HEK293 (cell line): ENCODE data around the gene ARHGAP8.

ENCODE experiments used
- CTCF ChIA-PET: fragments of 350-600 bp; formaldehyde crosslinking; extraction: SDS; loops from one replicate; lab custom pipeline; 2021; ENCODE audit warnings: antibody characterized with exemption; lab: Yijun Ruan, JAX
- POLR2A ChIA-PET: fragments of 300-600 bp; formaldehyde crosslinking; extraction: SDS; loops from one replicate; lab custom pipeline; 2020; ENCODE audit warnings: antibody characterized with exemption, inconsistent platforms; lab: Yijun Ruan, JAX
- H3K27ac ChIP-seq: fragments of 200-500 bp; sonication (Bioruptor generic); 2 replicates; pipeline ENCODE4 v1.5.1; 2014; ENCODE audit warnings: low read depth, low read length, control low read depth, inconsistent platforms; ENCODE audit errors: extremely low read depth
- H3K36me3 ChIP-seq, 2 experiments: fragments of 200-500 bp in 1 of 2; sonication (Bioruptor generic) in 1 of 2; 1 replicate in 1 of 2; 2 replicates in 1 of 2; pipeline ENCODE4 v1.5.1; 2014 to 2017; ENCODE audit warnings: inconsistent platforms in 2 of 2, low read length in 2 of 2; ENCODE audit not compliant: control insufficient read depth in 2 of 2, insufficient read depth in 1 of 2
- H3K4me1 ChIP-seq: fragments of 200-500 bp; sonication (Bioruptor generic); 2 replicates; pipeline ENCODE4 v1.5.1; 2014; ENCODE audit warnings: mild to moderate bottlenecking, low read length, inconsistent platforms; ENCODE audit not compliant: control insufficient read depth, insufficient read depth
- H3K4me3 ChIP-seq: 2 replicates; pipeline ENCODE4 v1.5.1; 2011; ENCODE audit warnings: low read depth, mild to moderate bottlenecking, control low read depth, low read length, moderate library complexity
- H3K9me3 ChIP-seq: fragments of 200-500 bp; sonication (Bioruptor generic); 2 replicates; pipeline ENCODE4 v1.5.1; 2014; ENCODE audit warnings: low read depth, low read length, inconsistent platforms; ENCODE audit not compliant: control insufficient read depth, insufficient read depth
- AEBP2 ChIP-seq: fragments of 450-650 bp; formaldehyde crosslinking; IDR thresholded peaks from 2 replicates; pipeline ENCODE4 v1.5.1; 2016; ENCODE audit warnings: missing biosample characterization, missing genetic modification characterization, borderline replicate concordance
- EGR2 ChIP-seq: fragments of 450-650 bp; formaldehyde crosslinking; IDR thresholded peaks from 2 replicates; pipeline ENCODE4 v1.5.1; 2016; ENCODE audit warnings: low read depth, missing biosample characterization, missing genetic modification characterization
- HOXC10 ChIP-seq: sonication (generic); formaldehyde crosslinking; IDR thresholded peaks from 2 replicates; pipeline ENCODE4 v1.8.1; 2023; ENCODE audit warnings: mild to moderate bottlenecking, missing genetic modification reagents
- INSM2 ChIP-seq: fragments of 450-650 bp; formaldehyde crosslinking; IDR thresholded peaks from 2 replicates; pipeline ENCODE4 v1.5.1; 2016; ENCODE audit warnings: missing biosample characterization, missing genetic modification characterization
- KLF1 ChIP-seq: fragments of 450-650 bp; formaldehyde crosslinking; IDR thresholded peaks from 2 replicates; pipeline ENCODE4 v1.5.1; 2016; ENCODE audit warnings: missing biosample characterization, missing genetic modification characterization
- KLF10 ChIP-seq: fragments of 450-650 bp; IDR thresholded peaks from 2 replicates; pipeline ENCODE4 v1.5.1; 2018; ENCODE audit warnings: missing biosample characterization, mild to moderate bottlenecking, missing genetic modification characterization
- KLF17 ChIP-seq: fragments of 450-650 bp; formaldehyde crosslinking; IDR thresholded peaks from 2 replicates; pipeline ENCODE4 v1.5.1; 2016; ENCODE audit warnings: missing biosample characterization, missing genetic modification characterization
- MYNN ChIP-seq: fragments of 450-650 bp; formaldehyde crosslinking; IDR thresholded peaks from 2 replicates; pipeline ENCODE4 v1.5.1; 2016; ENCODE audit warnings: missing biosample characterization, missing genetic modification characterization, borderline replicate concordance
- SCRT1 ChIP-seq: fragments of 450-650 bp; formaldehyde crosslinking; IDR thresholded peaks from 2 replicates; pipeline ENCODE4 v1.5.1; 2016; ENCODE audit warnings: missing biosample characterization, missing genetic modification characterization, borderline replicate concordance
- WT1 ChIP-seq: fragments of 450-650 bp; formaldehyde crosslinking; IDR thresholded peaks from 2 replicates; pipeline ENCODE4 v1.5.1; 2016; ENCODE audit warnings: missing biosample characterization, missing genetic modification characterization
- YY2 ChIP-seq: fragments of 450-650 bp; formaldehyde crosslinking; IDR thresholded peaks from 2 replicates; pipeline ENCODE4 v1.5.1; 2016; ENCODE audit warnings: missing biosample characterization, missing genetic modification characterization
- ZBTB11 ChIP-seq: fragments of 450-650 bp; formaldehyde crosslinking; conservative IDR thresholded peaks from 2 replicates; pipeline ENCODE4 v1.5.1; 2016; ENCODE audit warnings: low read depth, missing biosample characterization, missing genetic modification characterization
- ZBTB21 ChIP-seq: fragments of 450-650 bp; formaldehyde crosslinking; IDR thresholded peaks from 2 replicates; pipeline ENCODE4 v1.5.1; 2017; ENCODE audit warnings: missing biosample characterization, missing genetic modification characterization
- ZFHX2 ChIP-seq: fragments of 450-650 bp; formaldehyde crosslinking; conservative IDR thresholded peaks from 2 replicates; pipeline ENCODE4 v1.5.1; 2016; ENCODE audit warnings: missing biosample characterization, missing genetic modification characterization
- ZNF10 ChIP-seq: fragments of 450-650 bp; formaldehyde crosslinking; IDR thresholded peaks from 2 replicates; pipeline ENCODE4 v1.5.1; 2017; ENCODE audit warnings: missing biosample characterization, missing genetic modification characterization
- ZNF157 ChIP-seq: fragments of 450-650 bp; formaldehyde crosslinking; IDR thresholded peaks from 2 replicates; pipeline ENCODE4 v1.5.1; 2016; ENCODE audit warnings: missing biosample characterization, missing genetic modification characterization
- ZNF174 ChIP-seq: fragments of 450-650 bp; formaldehyde crosslinking; IDR thresholded peaks from 2 replicates; pipeline ENCODE4 v1.5.0; 2017; ENCODE audit warnings: missing biosample characterization, mild to moderate bottlenecking, missing genetic modification characterization
- ZNF211 ChIP-seq: fragments of 450-650 bp; formaldehyde crosslinking; IDR thresholded peaks from 2 replicates; pipeline ENCODE4 v1.5.1; 2016; ENCODE audit warnings: low read depth, missing biosample characterization, missing genetic modification characterization
- ZNF280C ChIP-seq: fragments of 450-650 bp; formaldehyde crosslinking; IDR thresholded peaks from 2 replicates; pipeline ENCODE4 v1.5.1; 2016; ENCODE audit warnings: missing biosample characterization, missing genetic modification characterization
- ZNF510 ChIP-seq: fragments of 450-650 bp; formaldehyde crosslinking; IDR thresholded peaks from 2 replicates; pipeline ENCODE4 v1.5.1; 2018; ENCODE audit warnings: mild to moderate bottlenecking, missing genetic modification characterization, missing biosample characterization; ENCODE audit not compliant: insufficient replicate concordance
- ZNF747 ChIP-seq: fragments of 450-650 bp; formaldehyde crosslinking; IDR thresholded peaks from 2 replicates; pipeline ENCODE4 v1.5.1; 2016; ENCODE audit warnings: missing biosample characterization, missing genetic modification characterization
- ZNF768 ChIP-seq: fragments of 450-650 bp; formaldehyde crosslinking; IDR thresholded peaks from 2 replicates; pipeline ENCODE4 v1.5.1; 2018; ENCODE audit warnings: missing biosample characterization, mild to moderate bottlenecking, missing genetic modification characterization
- ZNF777 ChIP-seq: fragments of 450-650 bp; formaldehyde crosslinking; IDR thresholded peaks from 2 replicates; pipeline ENCODE4 v1.5.1; 2017; ENCODE audit warnings: missing biosample characterization, missing genetic modification characterization, borderline replicate concordance
- ZNF791 ChIP-seq: fragments of 450-650 bp; formaldehyde crosslinking; IDR thresholded peaks from 2 replicates; pipeline ENCODE4 v1.5.1; 2016; ENCODE audit warnings: missing biosample characterization, missing genetic modification characterization
- ZSCAN16 ChIP-seq: fragments of 450-650 bp; formaldehyde crosslinking; IDR thresholded peaks from 2 replicates; pipeline ENCODE4 v1.5.1; 2016; ENCODE audit warnings: missing biosample characterization, missing genetic modification characterization

ARHGAP8 gene

GRCh38 chr22:44710474-44711240 is 41.7 kb upstream of the ARHGAP8 start:
- Histone ChIP-seq H3K4me3 (no peak overlapping the region), H3K4me1 (peaks cover 2% of the 10 kb centered on the region; the same call in 1 of the 2 replicates), H3K9me3 (no peaks in the 10 kb centered on the region), H3K27ac (no peak overlapping the region), H3K36me3 (peaks cover 0 to 4% of the 10 kb centered on the region in 2 experiments; a peak in 1 of 3 replicates)
- POLR2A ChIA-PET, result no interaction called here
- CTCF ChIA-PET, result no interaction called here
- 0 out of 2 replicates have a peak, but pooled peaks have one; percentile 20 for TF ChIP-seq ZFHX2 (tag by site-specific recombination)
- TF ChIP-seq YY2 (tag by site-specific recombination), result no peak
- no peak for TF ChIP-seq ZBTB21 (tag by site-specific recombination)
- TF ChIP-seq ZSCAN16, result no peak
- TF ChIP-seq EGR2 (tag by site-specific recombination), result peak; percentile 67; the same call in 1 of the 2 replicates
- TF ChIP-seq KLF17 (tag by site-specific recombination), result peak; percentile 71
- peak; percentile 98 for TF ChIP-seq KLF1 (tag by site-specific recombination)
- TF ChIP-seq WT1, result 0 out of 2 replicates have a peak, but pooled peaks have one; percentile 5

- no peak overlapping the region for H3K27ac ChIP-seq
- no peak overlapping the region for H3K4me3 ChIP-seq
- H3K9me3 ChIP-seq, result no peaks in the 10 kb centered on the region
- ChIA-PET CTCF (no interaction called here), POLR2A (no interaction called here)
- H3K36me3 ChIP-seq, result peaks cover 0 to 4% of the 10 kb centered on the region in 2 experiments; a peak in 1 of 3 replicates
- H3K4me1 ChIP-seq, result peaks cover 2% of the 10 kb centered on the region; the same call in 1 of the 2 replicates
- TF ChIP-seq ZNF174 (tag by site-specific recombination) (no peak), ZNF211 (tag by site-specific recombination) (no peak), MYNN (tag by site-specific recombination) (no peak), AEBP2 (tag by site-specific recombination) (no peak), ZNF510 (tag by site-specific recombination) (no peak), HOXC10 (CRISPR knock-in tag) (no peak), ZNF157 (no peak), ZNF280C (no peak), ZNF791 (tag by site-specific recombination) (no peak), ZNF777 (tag by site-specific recombination) (no peak), KLF10 (tag by site-specific recombination) (no peak), ZBTB11 (tag by site-specific recombination) (no peak), INSM2 (tag by site-specific recombination) (no peak), ZNF747 (no peak), SCRT1 (tag by site-specific recombination) (no peak), ZNF768 (no peak), ZNF10 (tag by site-specific recombination) (no peak), KLF1 (tag by site-specific recombination) (no peak)
These were observed 41.2 kb upstream of the ARHGAP8 start for GRCh38 chr22:44711241-44711560.
